OCI-LY7 (cell line): ENCODE measurements around the gene FAM181B. TPM values are rescaled to one million over a fixed set of nuclear protein-coding genes. Genes with fewer than 3 reads are reported as not detected.

ENCODE experiments used
- BruUV-seq: library from RNA; stranded (reverse); fragments of 400-500 nt; replicated peaks from 2 replicates; lab custom pipeline; 2021; lab: Mats Ljungman, UMichigan
- CTCF ChIA-PET: fragments of 300-600 bp; sonication (Branson Sonifier 250); formaldehyde crosslinking; loops from one replicate; lab custom pipeline; 2022; ENCODE audit warnings: antibody characterized with exemption; ENCODE audit not compliant: unreplicated experiment; lab: Charles Lee
- POLR2A ChIA-PET: fragments of 300-600 bp; sonication (Branson Sonifier 250); formaldehyde crosslinking; loops from one replicate; lab custom pipeline; 2022; ENCODE audit warnings: antibody characterized with exemption; lab: Charles Lee
- DNase-seq: peaks from one replicate; pipeline ENCODE4 v3.0.0-alpha.2; 2015; ENCODE audit warnings: low spot score
- H2AFZ ChIP-seq: fragments of 200-600 bp; sonication (generic), shearing (Covaris generic); 2 replicates; pipeline ENCODE4 v1.6.1; 2014; ENCODE audit warnings: mild to moderate bottlenecking, antibody characterized with exemption, low read length, moderate library complexity
- H3K27ac ChIP-seq: fragments of 200-600 bp; sonication (generic); 2 replicates; pipeline ENCODE4 v1.5.1; 2014; ENCODE audit warnings: mixed run types, low read depth, mild to moderate bottlenecking, moderate library complexity, low read length, inconsistent platforms; ENCODE audit not compliant: poor library complexity, severe bottlenecking
- H3K36me3 ChIP-seq: fragments of 200-600 bp; sonication (generic); 2 replicates; pipeline ENCODE4 v1.6.1; 2014; ENCODE audit warnings: mild to moderate bottlenecking, antibody characterized with exemption, low read length, moderate library complexity, mixed read lengths; ENCODE audit not compliant: insufficient read depth
- H3K4me1 ChIP-seq: fragments of 200-600 bp; sonication (generic); 2 replicates; pipeline ENCODE4 v1.5.1; 2014; ENCODE audit warnings: mild to moderate bottlenecking, low read length; ENCODE audit not compliant: insufficient read depth, poor library complexity, severe bottlenecking
- H3K4me2 ChIP-seq: fragments of 200-600 bp; sonication (generic); 2 replicates; pipeline ENCODE4 v1.6.1; 2014; ENCODE audit warnings: mild to moderate bottlenecking, low read length
- H3K4me3 ChIP-seq: fragments of 200-600 bp; sonication (generic); 2 replicates; pipeline ENCODE4 v1.5.1; 2014; ENCODE audit warnings: mild to moderate bottlenecking, low read depth, low read length; ENCODE audit not compliant: poor library complexity, severe bottlenecking
- H3K79me2 ChIP-seq: fragments of 200-600 bp; sonication (generic); 2 replicates; pipeline ENCODE4 v1.6.1; 2016; ENCODE audit warnings: low read depth, mild to moderate bottlenecking, low read length, moderate library complexity, mixed read lengths; ENCODE audit not compliant: insufficient read depth
- H3K9me2 ChIP-seq: fragments of 200-600 bp; sonication (generic); 2 replicates; pipeline ENCODE4 v1.6.1; 2016; ENCODE audit warnings: mild to moderate bottlenecking, low read length, mixed read lengths; ENCODE audit not compliant: insufficient read depth
- H3K9me3 ChIP-seq: fragments of 200-600 bp; sonication (generic); 2 replicates; pipeline ENCODE4 v1.6.1; 2014; ENCODE audit warnings: mild to moderate bottlenecking, mixed run types, low read length, mixed read lengths
- H4K20me1 ChIP-seq: fragments of 200-600 bp; sonication (generic); 2 replicates; pipeline ENCODE4 v1.6.1; 2014; ENCODE audit warnings: mild to moderate bottlenecking, antibody characterized with exemption, low read length, moderate library complexity, mixed read lengths; ENCODE audit not compliant: insufficient read depth
- EZH2phosphoT487 ChIP-seq: fragments of 200-600 bp; sonication (generic); IDR thresholded peaks from 2 replicates; pipeline ENCODE4 v1.6.1; 2018; ENCODE audit warnings: low read depth, borderline replicate concordance, mild to moderate bottlenecking, mixed run types, antibody characterized with exemption, low read length, moderate library complexity, mixed read lengths
- intact Hi-C: fragments of 100-400 bp; cut with micrococcal nuclease; formaldehyde crosslinking; loops from one replicate; pipeline ENCODE4 v1.10.0; 2022; ENCODE audit not compliant: unreplicated experiment
- total RNA-seq, 2 experiments: library from RNA; depleted of rRNA in 1 of 2; stranded (reverse); fragments of >200 nt in 1 of 2; shearing (Covaris generic) in 1 of 2; gene quantifications; 2 replicates each; pipeline ENCODE4 v1.2.3, GENCODE V29; 2014 to 2022
- TF ChIP-seq, protein P1 (sequence below): fragments of 200-600 bp; sonication (generic); conservative IDR thresholded peaks from 2 replicates; pipeline ENCODE4 v1.5.1; 2014; ENCODE audit warnings: mild to moderate bottlenecking, antibody characterized with exemption, low read length, moderate library complexity, mixed read lengths

The FAM181B gene
- total RNA-seq, 2 experiments from 2014 or later = not detected

DNA sequence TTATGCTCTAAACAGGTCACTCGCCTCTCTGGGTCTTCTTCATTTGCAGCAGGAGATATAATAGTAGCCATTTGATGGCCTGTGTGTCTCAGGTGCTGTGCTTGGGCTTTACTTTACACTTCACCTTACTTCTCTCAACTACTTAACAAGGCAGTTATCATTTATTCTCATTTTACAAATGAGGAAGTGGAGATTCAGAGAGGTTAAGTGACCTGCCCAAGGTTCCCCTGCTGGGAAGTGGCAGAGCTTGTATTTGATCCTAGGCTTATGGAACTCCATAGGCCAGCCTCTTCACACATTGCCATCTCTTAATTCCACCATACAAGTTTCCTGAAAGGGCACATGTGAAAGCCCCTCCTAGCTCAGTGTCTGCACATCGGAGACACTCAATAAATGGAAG lies 30.4 kb downstream of the FAM181B start:
- no TSS peak for BruUV-seq
- Histone ChIP-seq H3K4me1 (no peaks in the 10 kb centered on the region), H2AFZ (no peak overlapping the region), H3K27ac (no peak overlapping the region), H3K9me2 (no peaks in the 10 kb centered on the region), H3K4me2 (no peak overlapping the region), H3K36me3 (no peaks in the 10 kb centered on the region), H4K20me1 (no peaks in the 10 kb centered on the region), H3K9me3 (no peaks in the 10 kb centered on the region), H3K4me3 (no peak overlapping the region), H3K79me2 (no peaks in the 10 kb centered on the region)
- ChIA-PET CTCF (no interaction called here), POLR2A (interaction anchor here (0.7 kb wide), 1 partner anchor 18 kb away, joined by 3 read pairs; no protein-coding TSS in a partner anchor)
- no peak for DNase-seq
- intact Hi-C loops = no loop called here
- no peak for TF ChIP-seq EZH2phosphoT487
- TF ChIP-seq, protein P1, sequence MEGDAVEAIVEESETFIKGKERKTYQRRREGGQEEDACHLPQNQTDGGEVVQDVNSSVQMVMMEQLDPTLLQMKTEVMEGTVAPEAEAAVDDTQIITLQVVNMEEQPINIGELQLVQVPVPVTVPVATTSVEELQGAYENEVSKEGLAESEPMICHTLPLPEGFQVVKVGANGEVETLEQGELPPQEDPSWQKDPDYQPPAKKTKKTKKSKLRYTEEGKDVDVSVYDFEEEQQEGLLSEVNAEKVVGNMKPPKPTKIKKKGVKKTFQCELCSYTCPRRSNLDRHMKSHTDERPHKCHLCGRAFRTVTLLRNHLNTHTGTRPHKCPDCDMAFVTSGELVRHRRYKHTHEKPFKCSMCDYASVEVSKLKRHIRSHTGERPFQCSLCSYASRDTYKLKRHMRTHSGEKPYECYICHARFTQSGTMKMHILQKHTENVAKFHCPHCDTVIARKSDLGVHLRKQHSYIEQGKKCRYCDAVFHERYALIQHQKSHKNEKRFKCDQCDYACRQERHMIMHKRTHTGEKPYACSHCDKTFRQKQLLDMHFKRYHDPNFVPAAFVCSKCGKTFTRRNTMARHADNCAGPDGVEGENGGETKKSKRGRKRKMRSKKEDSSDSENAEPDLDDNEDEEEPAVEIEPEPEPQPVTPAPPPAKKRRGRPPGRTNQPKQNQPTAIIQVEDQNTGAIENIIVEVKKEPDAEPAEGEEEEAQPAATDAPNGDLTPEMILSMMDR = no peak

GRCh38 chr11:82701847-82702520 lies 31.7 kb downstream of the FAM181B start:
- ChIA-PET CTCF (interaction anchor here (0.5 to 1.1 kb wide), 2 partner anchors 191 to 471 kb away, joined by 3 read pairs; no protein-coding TSS in a partner anchor), POLR2A (interaction anchor here (0.6 kb wide), 1 partner anchor 739 kb away, joined by 3 read pairs; no protein-coding TSS in a partner anchor)
- DNase-seq = peak; percentile 41
- H3K27ac ChIP-seq = no peak overlapping the region
- no peaks in the 10 kb centered on the region for H3K9me3 ChIP-seq
- H2AFZ ChIP-seq = no peak overlapping the region
- H3K9me2 ChIP-seq = no peaks in the 10 kb centered on the region
- H3K4me2 ChIP-seq = no peak overlapping the region
- H3K4me1 ChIP-seq = no peaks in the 10 kb centered on the region
- intact Hi-C loops = no loop called here
- TF ChIP-seq, protein P1 = peak; percentile 88
- no peak for TF ChIP-seq EZH2phosphoT487
- no peak overlapping the region for H3K4me3 ChIP-seq
- H3K79me2 ChIP-seq = no peaks in the 10 kb centered on the region
- no peaks in the 10 kb centered on the region for H4K20me1 ChIP-seq
- no TSS peak for BruUV-seq
- no peaks in the 10 kb centered on the region for H3K36me3 ChIP-seq
